Activated naive CD8-positive, alpha-beta T cell treated with anti-CD3 and anti-CD28 coated beads, Interleukin-2, amount 50 U/mL, for 24 hours (primary cell): Measurements from ENCODE around the gene SNRPN.
"Not testable (repeated sequence)": the region's sequence is repeated elsewhere in the genome, so short reads cannot be mapped to it uniquely, and the experiment has no call there.

Experiments used
- ATAC-seq: fragments of 150-1000 bp; cut with Tn5 transposase; one replicate; pipeline ENCODE4 v1.10.0; 2021
- DNase-seq: peaks from one replicate; pipeline ENCODE4 v3.0.0; 2021
- H3K27ac Mint-ChIP-seq: one replicate; pipeline ENCODE4 v1.8.0; 2021; ENCODE audit warnings: mild to moderate bottlenecking, mixed read lengths
- H3K27me3 Mint-ChIP-seq: one replicate; pipeline ENCODE4 v1.8.0; 2021; ENCODE audit warnings: mixed read lengths
- H3K36me3 Mint-ChIP-seq: one replicate; pipeline ENCODE4 v1.8.0; 2021; ENCODE audit warnings: low read depth, mixed read lengths
- H3K4me1 Mint-ChIP-seq: one replicate; pipeline ENCODE4 v1.8.0; 2021; ENCODE audit warnings: mixed read lengths
- H3K4me3 Mint-ChIP-seq: one replicate; pipeline ENCODE4 v1.8.0; 2021; ENCODE audit warnings: mild to moderate bottlenecking, moderate library complexity, mixed read lengths
- H3K9me3 Mint-ChIP-seq: one replicate; pipeline ENCODE4 v1.8.0; 2021; ENCODE audit warnings: mixed read lengths

The SNRPN gene

DNA sequence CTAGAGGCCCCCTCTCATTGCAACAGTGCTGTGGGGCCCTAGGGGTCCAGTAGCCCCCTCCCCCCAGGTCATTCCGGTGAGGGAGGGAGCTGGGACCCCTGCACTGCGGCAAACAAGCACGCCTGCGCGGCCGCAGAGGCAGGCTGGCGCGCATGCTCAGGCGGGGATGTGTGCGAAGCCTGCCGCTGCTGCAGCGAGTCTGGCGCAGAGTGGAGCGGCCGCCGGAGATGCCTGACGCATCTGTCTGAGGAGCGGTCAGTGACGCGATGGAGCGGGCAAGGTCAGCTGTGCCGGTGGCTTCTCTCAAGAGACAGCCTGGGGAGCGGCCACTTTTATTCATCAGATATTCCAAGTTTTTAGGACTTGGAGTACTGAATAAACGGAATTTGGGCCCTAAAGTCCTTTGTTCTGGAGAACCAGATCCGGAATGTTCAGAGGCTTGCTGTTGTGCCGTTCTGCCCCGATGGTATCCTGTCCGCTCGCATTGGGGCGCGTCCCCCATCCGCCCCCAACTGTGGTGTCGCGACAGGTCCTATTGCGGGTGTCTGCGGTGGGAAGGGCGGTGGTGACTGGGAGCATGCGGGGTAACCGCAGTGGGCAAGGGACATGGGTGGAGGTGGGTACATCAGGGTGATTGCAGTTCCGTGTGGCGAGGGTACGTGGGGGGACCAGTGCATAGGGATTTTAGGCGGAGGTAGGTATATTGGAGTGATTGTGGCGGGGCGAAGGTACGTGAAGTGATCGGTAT, at the start of gene SNRPN, which contains the start of gene SNURF:
Gene SNRPN (plus strand): TSS at position 205 of the 748 bp plus-strand sequence. CDS start 19,467 bp downstream, outside the sequence.
Gene SNURF (plus strand): TSS at position 205 of the 748 bp plus-strand sequence. CDS start 62 bp downstream, at position 267.
- DNase-seq (peak; percentile 68), ATAC-seq (peak; percentile 53)
- Mint-ChIP-seq H3K9me3 (peaks cover 8% of the 10 kb centered on the region), H3K4me1 (peaks cover 21% of the 10 kb centered on the region), H3K36me3 (peaks cover 13% of the 10 kb centered on the region), H3K27me3 (no peaks in the 10 kb centered on the region), H3K4me3 (peak within 1 kb of the TSS; percentile 90), H3K27ac (peak within 1 kb of the TSS; percentile 93)

DNA sequence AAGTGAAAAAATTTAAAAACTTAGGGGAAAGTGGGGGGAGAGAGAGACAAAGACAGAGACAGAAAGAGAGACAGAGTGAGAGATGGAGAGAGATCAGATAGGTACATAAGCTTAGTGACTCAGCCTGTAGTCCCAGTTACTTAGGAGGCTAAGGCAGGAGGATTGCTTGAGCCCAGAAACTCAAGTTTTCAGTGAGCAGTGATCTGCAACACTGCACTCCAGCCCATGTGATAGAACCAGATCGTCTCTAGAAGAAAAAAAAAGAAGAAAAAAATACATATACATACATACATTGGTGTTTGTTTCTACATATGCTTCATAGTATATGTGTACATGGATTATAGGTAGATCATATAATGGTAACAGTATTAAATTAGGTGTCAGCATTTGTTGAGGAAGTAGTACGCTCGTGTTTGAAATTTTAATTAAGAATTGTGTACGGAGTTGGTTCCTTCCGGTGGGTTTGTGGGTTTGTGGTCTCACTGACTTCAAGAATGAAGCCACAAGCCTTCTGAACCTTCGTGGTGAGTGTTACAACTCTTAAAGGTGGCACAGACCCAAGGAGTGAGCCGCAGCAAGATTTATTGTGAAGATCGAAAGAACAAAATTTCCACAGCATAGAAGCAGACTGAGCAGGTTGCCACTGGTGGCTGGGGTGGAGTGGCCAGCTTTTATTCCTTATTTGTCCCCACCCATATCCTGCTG, 38.3 kb upstream of the SNRPN start:
- no peaks in the 10 kb centered on the region for H3K36me3 Mint-ChIP-seq
- no peaks in the 10 kb centered on the region for H3K27me3 Mint-ChIP-seq
- no peak overlapping the region for H3K27ac Mint-ChIP-seq
- H3K9me3 Mint-ChIP-seq, result peaks cover 29% of the 10 kb centered on the region
- ATAC-seq (no peak), DNase-seq (no peak)
- H3K4me1 Mint-ChIP-seq, result peaks cover 5% of the 10 kb centered on the region
- H3K4me3 Mint-ChIP-seq, result no peak overlapping the region

- peaks cover 32% of the 10 kb centered on the region for H3K9me3 Mint-ChIP-seq
- H3K4me1 Mint-ChIP-seq, result peaks cover 5% of the 10 kb centered on the region
- no peaks in the 10 kb centered on the region for H3K27me3 Mint-ChIP-seq
- DNase-seq, result no peak
- H3K4me3 Mint-ChIP-seq, result no peak overlapping the region
- H3K36me3 Mint-ChIP-seq, result no peaks in the 10 kb centered on the region
- H3K27ac Mint-ChIP-seq, result no peak overlapping the region
- ATAC-seq, result no peak
Observed at GRCh38 chr15:24917431-24917830, 37.4 kb upstream of the SNRPN start.

DNA sequence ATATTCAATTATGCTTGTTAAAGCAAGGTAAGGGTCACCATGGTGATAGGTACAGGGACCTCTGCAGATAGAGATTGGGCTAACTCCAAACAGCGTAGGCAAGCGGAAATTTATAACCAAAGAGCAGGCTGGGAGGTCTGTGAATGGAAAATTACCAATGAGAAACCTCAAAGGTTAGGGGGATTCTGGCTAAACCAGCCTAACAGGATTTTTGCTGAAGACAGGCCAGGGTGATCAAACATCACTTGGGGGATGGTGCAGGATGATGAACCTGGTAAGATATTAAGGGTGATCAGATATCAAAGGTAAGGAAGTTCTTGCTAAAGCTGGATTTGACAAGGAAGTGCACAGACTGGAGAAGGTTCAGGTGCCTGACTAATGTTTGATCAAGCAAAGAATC, 35.3 kb upstream of the SNRPN start:
- Mint-ChIP-seq H3K36me3 (no peaks in the 10 kb centered on the region), H3K4me1 (peaks cover 5% of the 10 kb centered on the region), H3K27me3 (no peaks in the 10 kb centered on the region), H3K4me3 (no peak overlapping the region), H3K27ac (no peak overlapping the region), H3K9me3 (peaks cover 38% of the 10 kb centered on the region)
- DNase-seq (no peak), ATAC-seq (no peak)

GRCh38 chr15:24922781-24923180, 32.0 kb upstream of the SNRPN start:
- not testable (repeated sequence) for H3K4me1 Mint-ChIP-seq, ATAC-seq, DNase-seq, H3K36me3 Mint-ChIP-seq, H3K27ac Mint-ChIP-seq, H3K4me3 Mint-ChIP-seq, H3K27me3 Mint-ChIP-seq
- H3K9me3 Mint-ChIP-seq, result peaks cover 33% of the 10 kb centered on the region

GRCh38 chr15:24924153-24924552, 30.6 kb upstream of the SNRPN start:
- no peak overlapping the region for H3K27ac Mint-ChIP-seq
- H3K27me3 Mint-ChIP-seq, result no peaks in the 10 kb centered on the region
- H3K4me3 Mint-ChIP-seq, result no peak overlapping the region
- ATAC-seq (no peak), DNase-seq (no peak)
- H3K4me1 Mint-ChIP-seq, result no peaks in the 10 kb centered on the region
- peaks cover 44% of the 10 kb centered on the region for H3K9me3 Mint-ChIP-seq
- no peaks in the 10 kb centered on the region for H3K36me3 Mint-ChIP-seq

- H3K4me1 Mint-ChIP-seq, result no peaks in the 10 kb centered on the region
- peaks cover 44% of the 10 kb centered on the region for H3K9me3 Mint-ChIP-seq
- no peaks in the 10 kb centered on the region for H3K36me3 Mint-ChIP-seq
- H3K4me3 Mint-ChIP-seq, result no peak overlapping the region
- no peaks in the 10 kb centered on the region for H3K27me3 Mint-ChIP-seq
- DNase-seq (no peak), ATAC-seq (no peak)
- no peak overlapping the region for H3K27ac Mint-ChIP-seq
Observed at GRCh38 chr15:24924621-24925020, 30.2 kb upstream of the SNRPN start.

- not testable (repeated sequence) for H3K4me3 Mint-ChIP-seq, H3K4me1 Mint-ChIP-seq, H3K27me3 Mint-ChIP-seq, ATAC-seq, DNase-seq, H3K27ac Mint-ChIP-seq, H3K36me3 Mint-ChIP-seq
- peaks cover 36% of the 10 kb centered on the region for H3K9me3 Mint-ChIP-seq
Observed at GRCh38 chr15:24931874-24932732, 22.7 kb upstream of the SNRPN start.

DNA sequence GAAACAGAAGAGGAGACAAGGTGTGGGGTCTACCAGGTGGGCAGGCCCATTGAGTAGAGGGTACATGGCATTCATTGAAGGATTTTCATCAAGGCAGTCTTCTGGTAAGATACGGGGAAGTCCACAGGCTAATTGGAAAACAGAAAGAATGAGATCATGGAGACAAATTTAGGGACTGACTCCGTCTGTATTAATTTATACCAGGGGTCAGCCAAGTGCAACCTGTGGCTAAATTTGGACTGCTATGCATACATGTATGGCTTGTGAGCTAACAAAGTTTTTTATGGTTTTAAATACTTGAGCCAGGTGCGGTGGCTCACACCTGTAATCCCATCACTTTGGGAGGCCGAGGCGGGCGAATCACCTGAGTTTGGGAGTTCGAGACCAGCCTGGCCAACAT, 21.1 kb upstream of the SNRPN start:
- Mint-ChIP-seq H3K4me1 (no peaks in the 10 kb centered on the region), H3K4me3 (no peak overlapping the region), H3K9me3 (peaks cover 34% of the 10 kb centered on the region), H3K27ac (no peak overlapping the region), H3K36me3 (no peaks in the 10 kb centered on the region), H3K27me3 (no peaks in the 10 kb centered on the region)
- no peak for DNase-seq
- ATAC-seq, result no peak

GRCh38 chr15:24938224-24938623, 16.6 kb upstream of the SNRPN start:
- H3K27ac Mint-ChIP-seq, ATAC-seq: not testable (repeated sequence)

GRCh38 chr15:24940236-24940635, 14.6 kb upstream of the SNRPN start:
- H3K9me3 Mint-ChIP-seq, result peaks cover 27% of the 10 kb centered on the region
- H3K36me3 Mint-ChIP-seq, result no peaks in the 10 kb centered on the region
- no peaks in the 10 kb centered on the region for H3K4me1 Mint-ChIP-seq
- H3K27me3 Mint-ChIP-seq, result no peaks in the 10 kb centered on the region
- no peak for DNase-seq
- H3K4me3 Mint-ChIP-seq, result no peak overlapping the region
- no peak for ATAC-seq
- no peak overlapping the region for H3K27ac Mint-ChIP-seq

More at GRCh38 chr15:24938224-24938623, 16.6 kb upstream of the SNRPN start:
- H3K36me3 Mint-ChIP-seq, H3K4me1 Mint-ChIP-seq, DNase-seq, H3K4me3 Mint-ChIP-seq, H3K27me3 Mint-ChIP-seq: not testable (repeated sequence)
- H3K9me3 Mint-ChIP-seq, result peaks cover 27% of the 10 kb centered on the region

- H3K9me3 Mint-ChIP-seq, result peaks cover 15% of the 10 kb centered on the region
- no peaks in the 10 kb centered on the region for H3K4me1 Mint-ChIP-seq
- H3K27me3 Mint-ChIP-seq, result no peaks in the 10 kb centered on the region
- no peak overlapping the region for H3K27ac Mint-ChIP-seq
- no peak for DNase-seq
- no peaks in the 10 kb centered on the region for H3K36me3 Mint-ChIP-seq
- no peak overlapping the region for H3K4me3 Mint-ChIP-seq
- ATAC-seq, result no peak
Observed at GRCh38 chr15:24943361-24943760, 11.4 kb upstream of the SNRPN start.

GRCh38 chr15:24944954-24945353, 9.8 kb upstream of the SNRPN start:
- peaks cover 12% of the 10 kb centered on the region for H3K9me3 Mint-ChIP-seq
- H3K27ac Mint-ChIP-seq, result no peak overlapping the region
- no peaks in the 10 kb centered on the region for H3K27me3 Mint-ChIP-seq
- ATAC-seq, result no peak
- H3K4me1 Mint-ChIP-seq, result no peaks in the 10 kb centered on the region
- H3K36me3 Mint-ChIP-seq, result no peaks in the 10 kb centered on the region
- no peak for DNase-seq
- H3K4me3 Mint-ChIP-seq, result no peak overlapping the region

GRCh38 chr15:24945711-24946110, 9.1 kb upstream of the SNRPN start:
- ATAC-seq, result no peak
- no peaks in the 10 kb centered on the region for H3K4me1 Mint-ChIP-seq
- H3K27ac Mint-ChIP-seq, result no peak overlapping the region
- H3K36me3 Mint-ChIP-seq, result no peaks in the 10 kb centered on the region
- no peak for DNase-seq
- peaks cover 5% of the 10 kb centered on the region for H3K9me3 Mint-ChIP-seq
- H3K4me3 Mint-ChIP-seq, result no peak overlapping the region
- H3K27me3 Mint-ChIP-seq, result no peaks in the 10 kb centered on the region
